GM12878 (cell line): Measurements from ENCODE around the gene NDUFA7. TPM values are rescaled to one million over a fixed set of nuclear protein-coding genes. Genes with fewer than 3 reads are reported as not detected.
A peak's percentile ranks its signal among the peaks of the same experiment; 100 is the strongest.

Source experiments
- ATAC-seq: fragments of 200-7000 bp; cut with Tn5 transposase; 3 replicates; pipeline ENCODE4 v1.9.1; 2020; ENCODE audit warnings: mild to moderate bottlenecking, moderate library complexity
- BruUV-seq: library from RNA; stranded (reverse); fragments of 400-500 nt; replicated peaks from 2 replicates; lab custom pipeline; 2021; lab: Mats Ljungman, UMichigan
- CTCF ChIA-PET: fragments of 300-600 bp; sonication (Branson Sonifier 250); formaldehyde crosslinking; extraction: SDS; loops from one replicate; lab custom pipeline; 2021; ENCODE audit warnings: inconsistent platforms; lab: Yijun Ruan, JAX
- POLR2A ChIA-PET: fragments of 350-600 bp; formaldehyde crosslinking; extraction: SDS; loops from one replicate; lab custom pipeline; 2021; ENCODE audit warnings: inconsistent platforms; lab: Charles Lee
- RAD21 ChIA-PET: fragments of 300-600 bp; sonication (Branson Sonifier 250); formaldehyde crosslinking; loops from one replicate; lab custom pipeline; 2023; ENCODE audit warnings: antibody characterized with exemption; ENCODE audit not compliant: unreplicated experiment; lab: Charles Lee
- SMC1A ChIA-PET: fragments of 300-600 bp; sonication (Branson Sonifier 250); formaldehyde crosslinking; loops from one replicate; lab custom pipeline; 2023; ENCODE audit not compliant: unreplicated experiment, uncharacterized antibody; lab: Charles Lee
- DNase-seq: peaks from one replicate; pipeline ENCODE4 v3.0.0-alpha.2; 2011; ENCODE audit warnings: low read depth, low spot score
- FAIRE-seq: peaks from 3 replicates; lab custom pipeline; 2011; peaks lifted over from hg19 to GRCh38; lab: Jason Lieb, UNC
- H2AFZ ChIP-seq: 2 replicates; pipeline ENCODE4 v1.6.0; 2011; ENCODE audit warnings: low read depth, low read length, control low read depth; ENCODE audit not compliant: control insufficient read depth
- H3K27ac ChIP-seq: 2 replicates; pipeline ENCODE4 v1.5.1; 2011; ENCODE audit warnings: control low read depth; ENCODE audit not compliant: control insufficient read depth, insufficient read depth
- H3K27me3 ChIP-seq, 2 experiments: replicated peaks in 1 of 2; 2 replicates each; pipeline versions ENCODE4 v1.6.0 to v1.6.1; 2011; ENCODE audit warnings: low read length in 1 of 2; ENCODE audit not compliant: control insufficient read depth in 2 of 2, insufficient read depth in 2 of 2
- H3K36me3 ChIP-seq, 2 experiments: 2 replicates each; pipeline ENCODE4 v1.5.1; 2011; ENCODE audit warnings: low read length in 1 of 2; ENCODE audit not compliant: control insufficient read depth in 2 of 2, insufficient read depth in 2 of 2
- H3K4me1 ChIP-seq: 2 replicates; pipeline ENCODE4 v1.6.1; 2011; ENCODE audit warnings: mild to moderate bottlenecking, low read length, moderate library complexity, mixed read lengths; ENCODE audit not compliant: control insufficient read depth, insufficient read depth
- H3K4me2 ChIP-seq: 2 replicates; pipeline ENCODE4 v1.6.0; 2011; ENCODE audit warnings: control low read depth; ENCODE audit not compliant: control insufficient read depth, insufficient read depth
- H3K4me3 ChIP-seq: fragments of 200-600 bp; sonication (generic); 2 replicates; pipeline ENCODE4 v1.5.1; 2016
- H3K79me2 ChIP-seq: 2 replicates; pipeline ENCODE4 v1.6.0; 2011; ENCODE audit warnings: low read length; ENCODE audit not compliant: control insufficient read depth, insufficient read depth
- H3K9ac ChIP-seq: 2 replicates; pipeline ENCODE4 v1.8.0; 2011; ENCODE audit warnings: low read length, control low read depth, mixed read lengths; ENCODE audit not compliant: control insufficient read depth, insufficient read depth
- H3K9me3 ChIP-seq: replicated peaks from 3 replicates; pipeline ENCODE4 v1.5.1; 2011; ENCODE audit warnings: mild to moderate bottlenecking, low read length; ENCODE audit not compliant: control insufficient read depth, insufficient read depth
- H4K20me1 ChIP-seq: 2 replicates; pipeline ENCODE4 v1.6.0; 2011; ENCODE audit not compliant: control insufficient read depth, insufficient read depth
- BCL11A ChIP-seq: IDR thresholded peaks from 2 replicates; pipeline ENCODE4 v1.6.1; 2011; ENCODE audit warnings: low read depth, low read length
- CBX3 ChIP-seq: fragments of 200-600 bp; sonication (generic); IDR thresholded peaks from 2 replicates; pipeline ENCODE4 v1.6.1; 2016; ENCODE audit warnings: low read depth, borderline replicate concordance
- CBX5 ChIP-seq: sonication (generic); IDR thresholded peaks from 2 replicates; pipeline ENCODE4 v1.6.1; 2016; ENCODE audit warnings: low read depth, moderate library complexity, mild to moderate bottlenecking, inconsistent platforms
- EED ChIP-seq: sonication (generic); IDR thresholded peaks from 2 replicates; pipeline ENCODE4 v1.6.1; 2016; ENCODE audit warnings: antibody characterized with exemption, low read depth
- NBN ChIP-seq: fragments of 450-650 bp; IDR thresholded peaks from 2 replicates; pipeline ENCODE4 v1.6.1; 2016
- SIN3A ChIP-seq: IDR thresholded peaks from 2 replicates; pipeline ENCODE4 v1.6.1; 2012; ENCODE audit warnings: low read depth, low read length, improper control_type of control experiment
- SUZ12 ChIP-seq: fragments of 200-600 bp; sonication (generic); IDR thresholded peaks from one replicate; pipeline ENCODE4 v1.6.1; 2018; ENCODE audit warnings: antibody characterized with exemption, mild to moderate bottlenecking; ENCODE audit not compliant: unreplicated experiment
- TCF12 ChIP-seq: IDR thresholded peaks from 2 replicates; pipeline ENCODE4 v1.6.1; 2011; ENCODE audit warnings: low read depth, mild to moderate bottlenecking, low read length
- ZBTB40 ChIP-seq: fragments of 450-650 bp; IDR thresholded peaks from 2 replicates; pipeline ENCODE4 v1.6.1; 2016; ENCODE audit warnings: mild to moderate bottlenecking, moderate library complexity, borderline replicate concordance
- WGBS: methylation state at CpG from one replicate; pipeline ENCODE4 v1.1.6; 2016; ENCODE audit warnings: low lambda C conversion rate; ENCODE audit not compliant: insufficient replicate concordance, insufficient coverage; ENCODE audit errors: missing lambda C conversion rate; 5-methylcytosine and 5-hydroxymethylcytosine counted together
- in situ Hi-C: fragments of 300-500 bp; cut with MboI; formaldehyde crosslinking; loops from 9 replicates; pipeline ENCODE4 v1.14.3; 2018; ENCODE audit warnings: mixed read lengths
- intact Hi-C: fragments of 100-400 bp; cut with micrococcal nuclease; formaldehyde crosslinking; loops from one replicate; pipeline ENCODE4 v1.14.2; 2022; ENCODE audit not compliant: unreplicated experiment
- polyA plus RNA-seq, 11 experiments: library from polyadenylated mRNA; depleted of rRNA in 4 of 11; unstranded in 6 of 11; stranded (reverse) in 5 of 11; fragments of >200 nt; fragmentation: Nextera tagmentation in 4 of 11; fragmentation: Illumina TruSeq in 1 of 11; extraction: Ambion mirVana in 4 of 11; extraction: Trizol in 1 of 11; gene quantifications; 1 replicate in 1 of 11; 2 replicates in 10 of 11; pipeline versions ENCODE4 v1.2.1 to v1.2.3, GENCODE V29; 2011 to 2016; ENCODE audit warnings: inconsistent platforms in 2 of 11, missing spikeins in 2 of 11, low read depth in 1 of 11
- total RNA-seq, 4 experiments: library from RNA; depleted of rRNA in 3 of 4; stranded (reverse); fragments of >200 nt in 3 of 4; fragmentation: Illumina TruSeq in 1 of 4; extraction: Trizol in 1 of 4; gene quantifications; 2 replicates each; pipeline versions ENCODE4 v1.2.1 to v1.2.3, GENCODE V29; 2013 to 2021

Gene NDUFA7
- total and polyA plus RNA-seq, 10 of the 15 experiments (the other 5 are each of a cell fraction or from before 2014, with no cell fraction given), result 79.0 to 360 (median 174) TPM

DNA sequence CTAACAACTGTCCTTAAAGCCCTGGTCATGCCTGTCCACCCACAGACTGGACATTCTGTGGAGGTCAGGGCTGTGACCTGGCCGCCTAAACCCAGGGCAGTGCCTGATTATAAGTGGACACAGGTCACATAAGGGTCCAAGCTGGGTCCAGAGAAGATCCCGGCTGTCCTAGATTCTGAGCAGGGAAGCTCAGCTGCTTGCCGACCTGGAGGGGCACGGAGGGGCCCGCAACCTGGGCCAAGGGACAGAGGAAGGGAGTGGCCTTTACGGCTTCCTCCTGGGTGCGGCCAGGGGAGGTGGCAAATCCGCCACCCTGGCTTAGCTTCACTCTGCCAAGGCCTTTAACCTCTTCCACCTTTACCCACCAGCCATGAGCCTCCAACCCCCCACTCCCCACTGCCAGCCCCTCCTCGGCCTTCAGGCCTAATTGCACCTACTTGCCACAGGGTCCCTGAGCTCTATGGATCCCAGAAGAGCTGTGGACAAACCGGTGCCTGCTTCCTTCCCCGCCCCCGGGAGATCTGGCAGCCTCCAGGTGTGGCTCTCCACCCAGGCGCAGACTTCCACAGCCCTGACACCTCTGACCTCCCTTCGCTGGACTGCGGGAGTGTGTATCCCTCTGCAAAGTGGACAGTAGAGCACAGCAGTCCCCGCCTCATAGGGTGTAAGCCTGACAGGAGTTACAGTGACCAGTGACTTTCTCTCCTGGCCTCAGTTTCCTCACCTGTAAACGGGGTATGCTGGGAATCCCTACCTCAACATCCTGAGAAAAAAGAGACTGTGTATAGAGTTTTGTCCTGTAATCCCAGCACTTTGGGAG, 14.7 kb downstream of the NDUFA7 start:
- no TSS peak for BruUV-seq
- FAIRE-seq (no peak), ATAC-seq (no peak), DNase-seq (no peak)
- H3K9ac ChIP-seq, result no peak overlapping the region; the same call in 1 of the 2 replicates
- intact Hi-C loops (no loop called here), in situ Hi-C loops (loop anchor here (5.0 kb wide), 1 partner anchor 34 kb away; no protein-coding TSS in a partner anchor)
- no peak overlapping the region for H3K27ac ChIP-seq
- peak overlapping the region; percentile 100 for H3K4me2 ChIP-seq
- H3K36me3 ChIP-seq, result peaks cover 8 to 15% of the 10 kb centered on the region in 2 experiments; a peak in 3 of 4 replicates
- 60% methylated on average over 17 of the region's 17 CpGs for WGBS
- POLR2A ChIA-PET, result interaction anchor here (0.6 to 1.2 kb wide), 2 partner anchors 28 to 299 kb away, joined by 3 read pairs; no protein-coding TSS in a partner anchor
- CTCF ChIA-PET, result interaction anchor here (0.5 to 1.3 kb wide), 3 partner anchors 13 to 101 kb away, joined by 3 to 4 read pairs (median 4); partner anchors contain the start of genes NDUFA7 and RPS28
- RAD21 ChIA-PET, result no interaction called here
- SMC1A ChIA-PET, result no interaction called here
- peaks cover 11% of the 10 kb centered on the region for H3K4me1 ChIP-seq
- no peaks in the 10 kb centered on the region for H3K27me3 ChIP-seq
- TF ChIP-seq CBX5 (no peak), ZBTB40 (no peak), SUZ12 (no peak), NBN (no peak), SIN3A (no peak), CBX3 (no peak), BCL11A (no peak), EED (no peak), TCF12 (no peak)
- peak overlapping the region; percentile 91; the same call in 1 of the 2 replicates for H3K4me3 ChIP-seq
- H3K79me2 ChIP-seq, result peaks cover 21% of the 10 kb centered on the region
- H2AFZ ChIP-seq, result no peak overlapping the region
- H3K9me3 ChIP-seq, result no peaks in the 10 kb centered on the region
- H4K20me1 ChIP-seq, result no peaks in the 10 kb centered on the region
